HUDEP-2 (cell line): ENCODE measurements around the gene KLF15.

Source experiments
- DNase-seq, 76 experiments: peaks; one replicate each; lab custom pipeline; 2025; ENCODE audit not compliant: unreplicated experiment in 76 of 76; lab: John Stamatoyannopoulos, UW

KLF15 gene

DNA sequence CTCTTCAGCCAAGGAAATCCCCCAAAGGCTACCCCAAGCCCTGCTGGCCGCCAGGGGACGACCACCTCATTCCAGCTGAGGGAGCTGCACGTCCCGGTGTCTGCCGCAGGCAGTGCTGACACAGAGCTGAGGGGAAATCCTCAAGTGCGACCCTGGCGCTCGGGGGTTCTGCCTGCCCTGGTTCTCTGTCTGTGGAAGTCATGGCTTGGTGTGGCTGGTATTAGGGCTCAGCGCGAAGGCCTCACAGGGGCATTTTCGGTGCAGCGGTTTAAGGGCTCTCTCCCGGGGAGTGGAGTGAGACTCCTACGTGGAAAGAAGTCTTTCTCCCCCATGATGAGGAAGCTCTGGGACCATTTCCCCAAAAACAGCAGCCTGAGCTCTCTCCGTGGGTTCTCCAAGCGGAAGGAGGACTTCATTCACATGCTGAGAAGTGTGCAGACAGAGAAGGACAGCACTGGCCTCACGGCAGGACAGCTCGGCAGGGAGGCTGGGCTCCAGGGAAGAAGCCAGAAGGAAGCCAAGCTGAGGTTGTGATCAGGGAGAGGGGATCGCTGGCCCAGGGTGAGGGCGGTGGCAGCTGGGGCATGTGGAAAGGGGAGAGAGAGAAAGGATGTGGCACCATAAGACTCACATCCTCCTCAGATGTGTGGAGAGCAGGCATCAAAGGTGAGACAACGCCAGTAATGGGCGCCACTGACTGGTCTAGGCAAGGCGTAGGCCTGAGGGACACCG, 48.6 kb downstream of the KLF15 start:
- no peak for DNase-seq

DNA sequence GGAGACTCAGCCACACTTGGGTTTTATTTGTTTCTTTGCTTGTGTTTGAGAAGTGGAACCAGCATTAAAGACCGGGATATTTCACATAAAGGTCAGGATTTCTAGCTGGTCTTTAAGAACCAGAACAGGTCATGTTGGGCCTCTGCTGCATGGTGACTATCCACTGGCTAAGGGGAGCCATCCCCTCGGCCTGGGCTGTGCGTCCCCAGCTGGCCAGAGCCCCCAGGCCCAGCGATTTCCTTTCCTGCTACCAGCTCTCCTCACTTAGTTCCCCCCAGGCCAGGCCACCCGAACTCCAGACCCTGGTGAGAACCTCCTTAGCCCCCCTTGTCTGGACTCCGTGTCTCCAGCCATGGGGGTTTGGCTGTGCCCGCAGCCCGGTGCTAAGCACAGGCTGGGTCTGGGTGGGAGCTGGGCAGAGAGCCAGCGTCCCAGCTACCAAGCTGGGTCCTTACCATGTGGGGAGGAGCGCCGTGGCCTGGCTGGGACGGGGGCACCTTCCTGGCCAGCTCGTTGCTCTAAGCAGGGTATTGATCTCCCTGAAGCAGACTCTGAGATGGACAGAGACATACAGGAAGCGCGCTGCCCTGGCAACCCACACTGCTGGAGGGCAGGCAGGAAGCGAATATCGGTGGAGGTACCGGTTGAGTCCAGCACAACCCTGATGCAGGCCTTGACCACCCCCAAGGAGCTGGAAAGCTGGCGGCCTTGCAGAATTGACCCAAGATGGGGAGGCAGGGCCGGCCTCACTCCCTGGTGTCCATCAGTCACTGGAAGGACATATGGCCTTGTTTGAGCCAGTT, 49.4 kb downstream of the KLF15 start:
- DNase-seq, result no peak

GRCh38 chr3:126306888-126307482, 50.2 kb downstream of the KLF15 start:
- DNase-seq, result no peak

GRCh38 chr3:126306397-126306796, 50.8 kb downstream of the KLF15 start:
- DNase-seq, result no peak

GRCh38 chr3:126305427-126305826, 51.8 kb downstream of the KLF15 start:
- DNase-seq, result no peak

DNA sequence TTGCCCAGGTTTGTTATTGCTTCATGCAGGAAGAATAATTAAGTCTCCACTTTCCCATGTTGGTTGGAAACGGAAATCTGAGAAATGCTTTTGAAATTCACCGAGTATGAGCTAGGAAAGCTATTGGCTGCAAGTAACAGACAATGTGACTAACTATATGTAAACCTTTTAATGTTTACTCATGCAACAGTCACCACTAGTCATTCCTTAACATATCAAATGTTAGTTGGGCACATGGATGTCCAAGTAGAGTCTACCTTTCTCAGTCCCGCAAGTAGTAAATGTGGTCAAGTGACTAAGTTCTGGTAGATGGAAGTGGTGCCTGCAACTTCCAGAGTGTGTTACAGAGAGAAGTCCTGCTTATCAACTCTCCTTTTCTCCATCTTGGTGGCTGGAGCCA, 52.5 kb downstream of the KLF15 start:
- DNase-seq, result no peak

DNA sequence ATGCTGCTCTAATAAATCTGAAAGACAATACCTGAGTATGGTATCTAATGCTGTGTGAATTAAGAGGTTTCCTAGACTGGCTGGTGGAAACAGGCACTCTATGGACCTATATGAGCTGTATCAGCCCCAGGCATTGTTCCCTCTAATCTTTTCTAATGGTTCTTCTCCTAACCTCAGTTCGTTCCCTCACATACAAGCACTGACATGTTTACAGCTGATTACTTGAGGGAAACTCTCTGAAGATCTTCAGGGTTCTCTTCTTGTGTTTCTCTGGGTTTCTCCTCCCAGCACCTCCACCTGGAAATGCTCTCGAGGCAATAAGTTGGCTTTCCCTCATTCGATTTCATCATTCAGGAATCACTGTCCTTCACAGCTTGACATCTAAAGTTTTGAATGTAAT, 52.9 kb downstream of the KLF15 start:
- DNase-seq, result no peak

DNA sequence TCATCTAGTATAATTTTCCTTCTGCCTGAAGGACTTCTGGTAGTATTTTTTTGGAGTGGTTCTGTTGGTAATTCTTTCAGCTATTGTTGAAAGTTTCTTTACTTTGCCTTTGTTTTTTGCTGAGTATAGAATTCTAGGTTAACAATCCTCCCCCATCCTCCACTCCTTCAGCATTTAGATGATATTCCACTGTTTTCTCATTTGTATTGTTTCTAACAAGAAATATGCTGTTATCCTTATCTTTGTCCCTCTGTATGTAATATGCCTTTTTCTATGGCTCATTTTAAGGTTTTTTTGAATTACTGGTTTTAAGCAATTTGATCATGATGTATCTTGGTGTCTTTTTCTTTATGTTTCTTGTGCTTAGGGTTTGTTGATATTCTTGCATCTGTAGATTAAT, 53.9 kb downstream of the KLF15 start:
- DNase-seq, result no peak

- no peak for DNase-seq
These were observed 56.3 kb downstream of the KLF15 start for GRCh38 chr3:126300761-126301481.

- no peak for DNase-seq
These were observed 57.0 kb downstream of the KLF15 start for GRCh38 chr3:126300001-126300760.

GRCh38 chr3:126295407-126295939, 61.7 kb downstream of the KLF15 start:
- no peak for DNase-seq

DNA sequence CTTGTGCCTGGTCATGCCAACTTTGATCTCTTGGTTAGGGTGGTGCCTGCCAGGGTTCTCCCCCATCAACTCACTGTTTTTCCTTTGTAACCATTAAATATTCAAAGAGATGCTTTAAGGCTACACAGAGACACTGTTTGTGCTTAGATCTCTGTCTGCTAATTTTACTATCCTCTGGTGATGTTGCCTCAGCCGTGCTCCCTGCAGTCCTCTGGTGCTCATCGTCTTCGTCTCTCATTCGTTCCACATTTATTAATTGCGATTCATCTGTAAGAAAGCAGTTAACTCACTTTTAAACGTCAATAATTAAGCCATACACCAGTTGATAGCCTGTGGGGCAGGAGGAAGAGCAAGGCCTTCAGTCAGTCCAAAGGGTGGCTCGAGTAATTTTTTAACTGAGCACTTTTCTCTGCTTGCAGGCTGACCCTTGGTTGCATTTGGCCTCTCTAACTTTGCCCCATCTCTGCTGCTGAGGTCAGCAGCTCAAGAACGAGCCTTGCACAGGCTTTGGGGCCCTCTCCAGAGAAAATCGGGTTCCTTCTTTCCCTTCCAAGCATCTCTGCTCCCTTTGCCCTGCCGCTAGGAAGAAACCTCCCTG, 62.9 kb downstream of the KLF15 start:
- DNase-seq, result no peak

- no peak for DNase-seq
These were observed 63.7 kb downstream of the KLF15 start for GRCh38 chr3:126293370-126294082.
